UCSD-AML1 (cell line): ENCODE data around the gene PEX5L.
"Not testable (repeated sequence)": the region's sequence is repeated elsewhere in the genome, so short reads cannot be mapped to it uniquely, and the experiment has no call there.

Experiments
- DNase-seq: peaks from one replicate; lab custom pipeline; 2025; ENCODE audit not compliant: unreplicated experiment; lab: John Stamatoyannopoulos, UW

The PEX5L gene

GRCh38 chr3:180017846-180018245 is 18.9 kb downstream of the PEX5L start:
- DNase-seq, result no peak

- DNase-seq, result no peak
Observed at GRCh38 chr3:180011927-180012326, 24.8 kb downstream of the PEX5L start.

GRCh38 chr3:180008318-180008717 is 28.4 kb downstream of the PEX5L start:
- DNase-seq, result not testable (repeated sequence)

GRCh38 chr3:180004542-180004941 is 32.2 kb downstream of the PEX5L start:
- no peak for DNase-seq

- DNase-seq, result no peak
Observed at GRCh38 chr3:180002006-180002405, 34.7 kb downstream of the PEX5L start.

GRCh38 chr3:180000500-180000899 is 36.2 kb downstream of the PEX5L start:
- no peak for DNase-seq

- no peak for DNase-seq
Observed at GRCh38 chr3:179995406-179995805, 41.3 kb downstream of the PEX5L start.

- no peak for DNase-seq
Observed at GRCh38 chr3:179991883-179992282, 44.9 kb downstream of the PEX5L start.

GRCh38 chr3:179991104-179991503 is 45.6 kb downstream of the PEX5L start:
- no peak for DNase-seq

- no peak for DNase-seq
Observed at GRCh38 chr3:179981646-179982045, 55.1 kb downstream of the PEX5L start.

- no peak for DNase-seq
Observed at GRCh38 chr3:179977356-179977755, 59.4 kb downstream of the PEX5L start.

GRCh38 chr3:179973931-179974361 is 62.8 kb downstream of the PEX5L start:
- no peak for DNase-seq

- DNase-seq, result no peak
Observed at GRCh38 chr3:179972881-179973423, 63.8 kb downstream of the PEX5L start.

- no peak for DNase-seq
Observed at GRCh38 chr3:179971280-179971679, 65.5 kb downstream of the PEX5L start.

GRCh38 chr3:179970746-179971145 is 66.0 kb downstream of the PEX5L start:
- no peak for DNase-seq

- no peak for DNase-seq
Observed at GRCh38 chr3:179969525-179969924, 67.2 kb downstream of the PEX5L start.

GRCh38 chr3:179967622-179968021 is 69.1 kb downstream of the PEX5L start:
- no peak for DNase-seq

- DNase-seq, result no peak
Observed at GRCh38 chr3:179964890-179965289, 71.8 kb downstream of the PEX5L start.

GRCh38 chr3:179962629-179963387 is 73.9 kb downstream of the PEX5L start:
- DNase-seq, result no peak

GRCh38 chr3:179961703-179962078 is 75.0 kb downstream of the PEX5L start:
- DNase-seq, result no peak

- DNase-seq, result no peak
Observed at GRCh38 chr3:179961071-179961702, 75.5 kb downstream of the PEX5L start.

GRCh38 chr3:179958759-179959158 is 78.0 kb downstream of the PEX5L start:
- DNase-seq, result no peak
